T-helper 2 cell treated with Interferon-gamma antibody and Interleukin-4, amounts not matched to agents 5 μg/mL and 100 μg/mL, for 36 hours (primary cell): ENCODE results near the gene LRRC7.

Source experiments
- DNase-seq: peaks from one replicate; pipeline ENCODE4 v3.0.0; 2021; ENCODE audit warnings: low spot score
- H3K27ac Mint-ChIP-seq: one replicate; pipeline ENCODE4 v1.8.0; 2021; ENCODE audit warnings: mild to moderate bottlenecking, mixed read lengths
- H3K27me3 Mint-ChIP-seq: one replicate; pipeline ENCODE4 v1.8.0; 2021; ENCODE audit warnings: low read depth, mixed read lengths
- H3K36me3 Mint-ChIP-seq: one replicate; pipeline ENCODE4 v1.8.0; 2021; ENCODE audit warnings: low read depth, mixed read lengths
- H3K4me1 Mint-ChIP-seq: one replicate; pipeline ENCODE4 v1.8.0; 2021; ENCODE audit warnings: low read depth, mixed read lengths
- H3K4me3 Mint-ChIP-seq: one replicate; pipeline ENCODE4 v1.8.0; 2022; ENCODE audit warnings: mild to moderate bottlenecking, moderate library complexity, mixed read lengths
- H3K9me3 Mint-ChIP-seq: one replicate; pipeline ENCODE4 v1.8.0; 2021; ENCODE audit warnings: mixed read lengths

The LRRC7 gene

GRCh38 chr1:70061231-70061630, 493.5 kb downstream of the LRRC7 start:
- no peaks in the 10 kb centered on the region for H3K4me1 Mint-ChIP-seq
- H3K27me3 Mint-ChIP-seq, result no peaks in the 10 kb centered on the region
- no peaks in the 10 kb centered on the region for H3K36me3 Mint-ChIP-seq
- no peak overlapping the region for H3K4me3 Mint-ChIP-seq
- no peak overlapping the region for H3K27ac Mint-ChIP-seq
- no peaks in the 10 kb centered on the region for H3K9me3 Mint-ChIP-seq
- no peak for DNase-seq

DNA sequence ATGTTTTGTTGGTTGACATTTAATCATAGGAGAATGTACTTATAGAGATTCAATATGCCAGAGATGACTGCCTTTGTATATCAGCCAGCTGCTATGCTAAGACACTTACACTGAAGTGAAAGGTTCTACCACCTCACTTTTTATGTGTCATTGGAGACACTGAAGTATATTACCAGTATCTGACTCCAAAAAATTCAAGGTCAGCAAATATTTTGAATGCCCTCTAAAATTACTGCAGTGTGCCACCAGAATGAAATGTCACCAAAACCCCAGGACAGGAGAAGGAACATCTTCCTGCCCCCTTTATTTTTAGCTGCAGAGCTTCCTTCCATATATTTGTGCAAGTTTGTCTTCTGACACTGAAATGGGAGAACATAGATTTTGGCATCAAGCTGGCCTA, 496.1 kb downstream of the LRRC7 start:
- no peaks in the 10 kb centered on the region for H3K9me3 Mint-ChIP-seq
- H3K4me3 Mint-ChIP-seq, result no peak overlapping the region
- no peak for DNase-seq
- no peak overlapping the region for H3K27ac Mint-ChIP-seq
- no peaks in the 10 kb centered on the region for H3K36me3 Mint-ChIP-seq
- no peaks in the 10 kb centered on the region for H3K27me3 Mint-ChIP-seq
- H3K4me1 Mint-ChIP-seq, result no peaks in the 10 kb centered on the region

- Mint-ChIP-seq H3K4me3 (no peak overlapping the region), H3K9me3 (no peaks in the 10 kb centered on the region), H3K4me1 (no peaks in the 10 kb centered on the region), H3K27me3 (no peaks in the 10 kb centered on the region), H3K27ac (no peak overlapping the region), H3K36me3 (no peaks in the 10 kb centered on the region)
- no peak for DNase-seq
These were observed 499.0 kb downstream of the LRRC7 start for GRCh38 chr1:70066711-70067110.

DNA sequence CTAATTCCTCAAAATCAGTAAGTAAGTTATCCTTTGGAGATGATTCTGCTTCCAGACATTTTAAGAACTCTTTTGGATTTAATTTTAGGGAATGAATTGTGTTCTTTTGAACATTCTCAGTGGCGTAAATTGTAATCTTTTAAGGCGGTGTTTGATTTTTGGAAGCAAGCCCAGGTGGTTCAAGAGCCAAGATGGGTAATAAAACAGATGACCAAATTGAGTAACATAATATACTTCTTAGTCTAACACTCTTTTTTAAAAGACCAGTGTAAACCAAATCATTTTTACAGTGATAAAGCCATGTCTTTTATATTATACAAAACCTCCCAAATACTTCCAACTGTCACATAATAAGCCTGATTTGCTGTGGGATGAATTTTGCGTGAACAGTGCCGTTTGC, 503.9 kb downstream of the LRRC7 start:
- H3K4me3 Mint-ChIP-seq, result no peak overlapping the region
- no peaks in the 10 kb centered on the region for H3K9me3 Mint-ChIP-seq
- no peak for DNase-seq
- H3K4me1 Mint-ChIP-seq, result no peaks in the 10 kb centered on the region
- H3K36me3 Mint-ChIP-seq, result no peaks in the 10 kb centered on the region
- no peak overlapping the region for H3K27ac Mint-ChIP-seq
- H3K27me3 Mint-ChIP-seq, result no peaks in the 10 kb centered on the region

DNA sequence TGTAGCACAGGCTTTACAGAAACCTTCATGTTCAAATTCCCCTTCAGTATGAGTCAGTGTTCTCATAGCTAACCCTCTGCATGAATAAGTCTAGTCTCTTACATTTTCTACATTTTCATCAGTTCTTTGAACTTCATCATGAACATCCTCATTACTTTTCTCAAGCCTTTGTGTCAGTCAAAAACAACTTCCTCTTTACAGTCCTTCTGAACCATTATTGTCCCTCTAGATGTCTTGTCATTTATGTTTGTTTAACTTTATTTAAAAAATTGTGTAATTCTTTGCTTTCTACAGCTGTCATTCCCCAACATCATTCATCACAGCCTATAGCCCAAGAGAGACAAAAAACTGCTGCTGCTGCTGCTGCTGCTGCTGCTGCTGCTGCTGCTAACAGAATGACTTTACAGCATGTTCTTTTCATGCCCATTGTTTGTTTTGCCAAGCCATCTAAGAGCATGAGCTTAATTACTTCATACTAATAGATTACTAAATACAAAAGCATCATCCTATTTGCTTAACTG, 504.6 kb downstream of the LRRC7 start:
- no peak for DNase-seq
- H3K36me3 Mint-ChIP-seq, result no peaks in the 10 kb centered on the region
- no peak overlapping the region for H3K4me3 Mint-ChIP-seq
- peaks cover 2% of the 10 kb centered on the region for H3K27me3 Mint-ChIP-seq
- H3K4me1 Mint-ChIP-seq, result no peaks in the 10 kb centered on the region
- no peaks in the 10 kb centered on the region for H3K9me3 Mint-ChIP-seq
- H3K27ac Mint-ChIP-seq, result no peak overlapping the region

GRCh38 chr1:70075761-70076160, 508.0 kb downstream of the LRRC7 start:
- Mint-ChIP-seq H3K4me1 (no peaks in the 10 kb centered on the region), H3K4me3 (no peak overlapping the region), H3K27me3 (peaks cover 2% of the 10 kb centered on the region), H3K27ac (no peak overlapping the region), H3K36me3 (no peaks in the 10 kb centered on the region), H3K9me3 (no peaks in the 10 kb centered on the region)
- DNase-seq, result no peak

- H3K9me3 Mint-ChIP-seq, result no peaks in the 10 kb centered on the region
- no peak for DNase-seq
- no peak overlapping the region for H3K4me3 Mint-ChIP-seq
- no peaks in the 10 kb centered on the region for H3K4me1 Mint-ChIP-seq
- peaks cover 2% of the 10 kb centered on the region for H3K27me3 Mint-ChIP-seq
- H3K36me3 Mint-ChIP-seq, result no peaks in the 10 kb centered on the region
- H3K27ac Mint-ChIP-seq, result no peak overlapping the region
These were observed 509.3 kb downstream of the LRRC7 start for GRCh38 chr1:70077066-70077465.

DNA sequence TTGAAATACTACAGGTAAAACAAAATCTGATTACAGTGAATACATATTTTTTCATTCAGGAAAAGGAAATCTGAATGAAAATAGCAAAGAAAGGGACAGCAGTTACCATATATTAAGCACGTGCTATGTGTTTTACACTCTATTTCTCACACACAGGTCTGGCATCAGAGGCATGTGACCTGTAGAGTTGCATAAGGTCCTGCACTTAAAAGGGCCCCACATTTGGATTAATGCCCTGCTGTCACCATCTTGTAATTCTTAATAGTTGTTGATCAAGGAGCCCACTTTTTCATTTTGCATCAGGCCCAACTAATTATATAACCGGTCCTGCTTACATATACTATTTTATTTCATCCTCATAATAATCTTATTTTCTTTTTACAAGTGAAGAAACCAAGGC, 511.8 kb downstream of the LRRC7 start:
- Mint-ChIP-seq H3K27me3 (peaks cover 2% of the 10 kb centered on the region), H3K36me3 (no peaks in the 10 kb centered on the region), H3K27ac (no peak overlapping the region), H3K4me3 (no peak overlapping the region), H3K4me1 (peaks cover 6% of the 10 kb centered on the region), H3K9me3 (peaks cover 11% of the 10 kb centered on the region)
- no peak for DNase-seq

DNA sequence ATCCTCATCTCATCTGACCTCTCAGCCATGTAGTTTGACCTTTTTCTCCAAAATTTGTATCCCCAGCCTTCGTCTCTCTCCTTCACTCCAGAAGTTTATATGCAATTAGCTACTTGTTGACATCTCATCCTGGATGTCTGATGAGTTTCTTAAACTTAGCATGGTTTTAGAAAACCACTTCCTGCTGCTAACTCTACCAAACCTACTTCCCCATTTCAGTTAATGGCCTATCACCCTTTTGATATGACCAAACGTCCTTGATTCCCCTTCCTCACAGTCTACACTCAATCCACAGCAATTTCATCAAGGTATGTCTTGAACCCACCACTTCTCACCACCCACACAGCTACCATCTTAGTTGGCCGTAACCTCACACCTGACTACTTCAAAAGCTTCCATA, 515.8 kb downstream of the LRRC7 start:
- Mint-ChIP-seq H3K27me3 (no peaks in the 10 kb centered on the region), H3K4me1 (peaks cover 6% of the 10 kb centered on the region), H3K27ac (no peak overlapping the region), H3K4me3 (no peak overlapping the region), H3K9me3 (peaks cover 11% of the 10 kb centered on the region), H3K36me3 (no peaks in the 10 kb centered on the region)
- DNase-seq, result no peak

- no peak for DNase-seq
- Mint-ChIP-seq H3K27me3 (no peaks in the 10 kb centered on the region), H3K36me3 (no peaks in the 10 kb centered on the region), H3K9me3 (peaks cover 11% of the 10 kb centered on the region), H3K4me1 (peaks cover 6% of the 10 kb centered on the region), H3K27ac (no peak overlapping the region), H3K4me3 (no peak overlapping the region)
These were observed 516.7 kb downstream of the LRRC7 start for GRCh38 chr1:70084314-70084915.

GRCh38 chr1:70085521-70085920, 517.8 kb downstream of the LRRC7 start:
- DNase-seq, result no peak
- Mint-ChIP-seq H3K4me1 (peaks cover 6% of the 10 kb centered on the region), H3K9me3 (peaks cover 11% of the 10 kb centered on the region), H3K27me3 (no peaks in the 10 kb centered on the region), H3K36me3 (no peaks in the 10 kb centered on the region), H3K4me3 (no peak overlapping the region), H3K27ac (no peak overlapping the region)

DNA sequence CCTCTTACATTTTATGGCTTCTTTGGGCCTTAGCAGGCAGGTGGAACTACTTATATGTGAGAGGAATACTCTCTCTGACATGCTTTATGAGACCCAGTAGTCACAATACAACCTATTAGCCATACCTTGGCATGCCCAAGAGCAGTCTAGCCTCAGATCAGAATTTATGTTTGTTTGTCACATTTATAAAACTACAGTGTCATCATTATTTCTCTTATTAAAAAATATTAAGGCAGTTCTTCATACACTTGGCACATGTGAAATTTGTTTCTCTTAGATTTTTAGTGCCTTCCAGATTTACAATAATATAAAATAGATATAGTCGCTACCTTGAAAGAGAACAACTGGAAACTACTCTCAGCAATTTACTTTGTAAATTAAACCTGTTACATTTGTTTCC, 519.2 kb downstream of the LRRC7 start:
- Mint-ChIP-seq H3K27ac (no peak overlapping the region), H3K9me3 (peaks cover 11% of the 10 kb centered on the region), H3K36me3 (no peaks in the 10 kb centered on the region), H3K4me1 (peaks cover 6% of the 10 kb centered on the region), H3K4me3 (no peak overlapping the region), H3K27me3 (no peaks in the 10 kb centered on the region)
- DNase-seq, result no peak

- Mint-ChIP-seq H3K4me3 (no peak overlapping the region), H3K36me3 (no peaks in the 10 kb centered on the region), H3K4me1 (no peaks in the 10 kb centered on the region), H3K9me3 (no peaks in the 10 kb centered on the region), H3K27me3 (no peaks in the 10 kb centered on the region), H3K27ac (no peak overlapping the region)
- DNase-seq, result no peak
These were observed 522.4 kb downstream of the LRRC7 start for GRCh38 chr1:70090141-70090540.

DNA sequence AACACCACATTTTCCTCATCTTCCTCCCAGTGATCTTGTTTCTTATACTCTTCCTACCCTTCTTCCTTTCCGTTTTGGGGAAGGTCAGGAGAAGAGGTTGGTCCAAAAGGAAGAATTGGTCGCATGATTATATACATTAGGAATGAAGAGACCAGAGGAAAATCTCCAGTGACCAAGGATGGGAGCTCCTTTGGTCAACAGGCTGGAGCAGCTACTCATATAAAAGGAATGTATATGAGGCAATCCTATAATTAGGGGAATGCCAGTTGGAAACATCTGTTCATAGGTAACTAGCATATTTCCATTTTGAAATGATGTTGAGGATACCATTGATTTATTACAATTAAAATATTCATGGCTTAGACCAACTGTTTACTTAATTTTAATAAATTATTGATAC, 523.2 kb downstream of the LRRC7 start:
- Mint-ChIP-seq H3K9me3 (no peaks in the 10 kb centered on the region), H3K4me1 (no peaks in the 10 kb centered on the region), H3K27ac (no peak overlapping the region), H3K36me3 (no peaks in the 10 kb centered on the region), H3K4me3 (no peak overlapping the region), H3K27me3 (no peaks in the 10 kb centered on the region)
- DNase-seq, result no peak

GRCh38 chr1:70091811-70092210, 524.1 kb downstream of the LRRC7 start:
- H3K9me3 Mint-ChIP-seq, result no peaks in the 10 kb centered on the region
- no peak overlapping the region for H3K27ac Mint-ChIP-seq
- no peaks in the 10 kb centered on the region for H3K36me3 Mint-ChIP-seq
- no peaks in the 10 kb centered on the region for H3K4me1 Mint-ChIP-seq
- DNase-seq, result no peak
- no peaks in the 10 kb centered on the region for H3K27me3 Mint-ChIP-seq
- no peak overlapping the region for H3K4me3 Mint-ChIP-seq
